SK-N-SH treated with all-trans-retinoic acid at 6 μM for 48 hours (cell line): ENCODE measurements around the gene PCF11.

Experiments used
- ATAC-seq: fragments of 200-7000 bp; cut with Tn5 transposase; 3 replicates; pipeline ENCODE4 v1.9.1; 2020; ENCODE audit warnings: mild to moderate bottlenecking, moderate library complexity
- ARNTL ChIP-seq: fragments of 450-650 bp; formaldehyde crosslinking; IDR thresholded peaks from 2 replicates; pipeline ENCODE4 v1.5.0; 2020; ENCODE audit warnings: low read depth, mild to moderate bottlenecking, moderate library complexity, borderline replicate concordance
- CREB5 ChIP-seq: fragments of 250-450 bp; sonication (Bioruptor Pico); IDR thresholded peaks from 2 replicates; pipeline ENCODE4 v1.5.1; 2020; ENCODE audit warnings: low read depth, mild to moderate bottlenecking, moderate library complexity
- CSDC2 ChIP-seq: fragments of 250-450 bp; sonication (Bioruptor Pico); IDR thresholded peaks from 2 replicates; pipeline ENCODE4 v1.5.0; 2020; ENCODE audit warnings: mild to moderate bottlenecking, moderate library complexity
- CSRNP3 ChIP-seq: fragments of 250-450 bp; sonication (Bioruptor Pico); IDR thresholded peaks from 2 replicates; pipeline ENCODE4 v1.5.1; 2021; ENCODE audit warnings: mild to moderate bottlenecking, moderate library complexity
- ESRRG ChIP-seq: fragments of 250-450 bp; sonication (Bioruptor Pico); IDR thresholded peaks from 2 replicates; pipeline ENCODE4 v1.6.1; 2021; ENCODE audit warnings: mild to moderate bottlenecking
- GLIS3 ChIP-seq: fragments of 250-450 bp; sonication (Bioruptor Pico); IDR thresholded peaks from 2 replicates; pipeline ENCODE4 v1.5.0; 2020; ENCODE audit warnings: mild to moderate bottlenecking, moderate library complexity
- ISL1 ChIP-seq: fragments of 250-450 bp; sonication (Bioruptor Pico); IDR thresholded peaks from 2 replicates; pipeline ENCODE4 v2.1.2; 2022; ENCODE audit warnings: mild to moderate bottlenecking, moderate library complexity
- OSR1 ChIP-seq: fragments of 250-450 bp; sonication (Bioruptor Pico); IDR thresholded peaks from 2 replicates; pipeline ENCODE4 v1.8.0; 2022; ENCODE audit warnings: moderate library complexity, mild to moderate bottlenecking, inconsistent platforms
- POU6F1 ChIP-seq: fragments of 250-450 bp; sonication (Bioruptor Pico); IDR thresholded peaks from 2 replicates; pipeline ENCODE4 v1.8.0; 2021; ENCODE audit warnings: low read depth, mild to moderate bottlenecking, moderate library complexity, borderline replicate concordance
- PPARA ChIP-seq: fragments of 250-450 bp; sonication (Bioruptor Pico); IDR thresholded peaks from 2 replicates; pipeline ENCODE4 v1.5.0; 2020; ENCODE audit warnings: mild to moderate bottlenecking, borderline replicate concordance
- RARB ChIP-seq: fragments of 250-450 bp; sonication (Bioruptor Pico); IDR thresholded peaks from 2 replicates; pipeline ENCODE4 v1.8.0; 2021; ENCODE audit warnings: mild to moderate bottlenecking, moderate library complexity
- SNAI2 ChIP-seq: fragments of 250-450 bp; sonication (Bioruptor Pico); IDR thresholded peaks from 2 replicates; pipeline ENCODE4 v1.5.0; 2020; ENCODE audit warnings: mild to moderate bottlenecking, moderate library complexity
- TCF4 ChIP-seq: fragments of 250-450 bp; sonication (Bioruptor Pico); IDR thresholded peaks from 2 replicates; pipeline ENCODE4 v1.8.0; 2021; ENCODE audit warnings: mild to moderate bottlenecking, moderate library complexity, borderline replicate concordance
- TSHZ2 ChIP-seq: fragments of 250-450 bp; sonication (Bioruptor Pico); IDR thresholded peaks from 2 replicates; pipeline ENCODE4 v1.5.0; 2020; ENCODE audit warnings: mild to moderate bottlenecking, moderate library complexity
- ZC3H10 ChIP-seq: fragments of 250-450 bp; sonication (Bioruptor Pico); IDR thresholded peaks from 2 replicates; pipeline ENCODE4 v1.5.1; 2021; ENCODE audit warnings: mild to moderate bottlenecking, moderate library complexity
- ZFP3 ChIP-seq: fragments of 250-450 bp; sonication (Bioruptor Pico); IDR thresholded peaks from 2 replicates; pipeline ENCODE4 v1.5.0; 2020; ENCODE audit warnings: mild to moderate bottlenecking, moderate library complexity
- ZFP30 ChIP-seq: fragments of 450-650 bp; formaldehyde crosslinking; IDR thresholded peaks from 2 replicates; pipeline ENCODE4 v1.5.0; 2022; ENCODE audit warnings: mild to moderate bottlenecking, moderate library complexity
- ZNF70 ChIP-seq: fragments of 450-650 bp; formaldehyde crosslinking; IDR thresholded peaks from 2 replicates; pipeline ENCODE4 v1.5.0; 2020; ENCODE audit warnings: mild to moderate bottlenecking, moderate library complexity
- ZNF8 ChIP-seq: fragments of 450-650 bp; formaldehyde crosslinking; IDR thresholded peaks from 2 replicates; pipeline ENCODE4 v1.5.0; 2020; ENCODE audit warnings: mild to moderate bottlenecking, moderate library complexity
- TF ChIP-seq, protein P1 (sequence below): fragments of 250-450 bp; sonication (Bioruptor Pico); IDR thresholded peaks from 2 replicates; pipeline ENCODE4 v1.8.0; 2020; ENCODE audit warnings: mild to moderate bottlenecking, moderate library complexity, borderline replicate concordance

The PCF11 gene

DNA sequence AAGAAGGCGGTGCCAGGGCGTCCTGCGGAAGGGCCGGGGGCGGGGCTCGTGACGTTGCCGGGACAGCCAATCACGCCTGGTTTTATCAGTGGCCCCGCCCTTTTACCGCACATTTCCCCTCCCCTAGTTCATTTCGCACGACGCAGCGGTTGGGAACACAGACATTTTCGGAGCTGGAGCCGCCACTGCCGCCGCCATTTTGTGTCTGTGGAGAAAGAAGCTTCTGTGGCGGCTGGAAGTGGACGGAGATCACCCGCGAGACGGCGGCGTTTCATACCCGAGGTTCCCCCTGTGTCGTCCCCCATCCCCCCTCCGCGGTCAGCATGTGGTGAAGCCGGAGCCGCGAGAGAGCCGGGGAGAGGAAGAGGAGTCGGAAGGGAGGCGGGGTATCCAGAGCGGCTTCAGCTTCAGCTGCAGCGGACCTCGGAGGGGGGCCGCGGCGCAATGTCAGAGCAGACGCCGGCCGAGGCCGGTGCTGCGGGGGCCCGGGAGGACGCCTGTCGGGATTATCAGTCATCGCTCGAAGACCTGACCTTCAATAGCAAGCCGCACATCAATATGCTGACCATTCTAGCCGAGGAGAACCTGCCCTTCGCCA is at the start of gene PCF11:
TSS of gene PCF11 (plus strand) at position 136 of the 598 bp plus-strand sequence. CDS start at position 445, 309 bp downstream.
- ATAC-seq, result peak; percentile 19
- TF ChIP-seq ESRRG (0 out of 2 replicates have a peak, but pooled peaks have one; percentile 24), ZNF8 (CRISPR knock-in tag) (0 out of 2 replicates have a peak, but pooled peaks have one; percentile 8), SNAI2 (CRISPR knock-in tag) (no peak)
- TF ChIP-seq, all 23 proteins: peak for 2

DNA sequence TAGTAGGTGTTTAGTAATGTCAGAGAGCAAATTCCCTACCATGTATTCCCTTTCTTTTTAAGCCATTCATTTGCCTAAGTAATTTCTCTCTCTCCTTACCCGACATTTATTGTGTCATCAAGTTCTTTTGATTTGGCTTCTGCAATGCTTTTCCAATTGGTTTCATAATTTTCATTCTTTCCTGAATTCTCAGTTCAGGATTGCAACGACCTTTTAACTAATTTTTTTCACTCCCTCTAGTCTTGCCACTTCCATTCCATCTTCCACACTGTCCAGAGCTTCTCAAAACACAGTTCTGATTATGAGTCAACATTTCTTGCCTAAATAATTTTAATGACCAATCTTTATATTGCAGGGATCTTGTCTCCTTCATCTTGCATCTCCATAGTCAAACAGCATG is 44.0 kb upstream of the PCF11 start:
- no peak for ATAC-seq
- TF ChIP-seq ISL1 (no peak), CREB5 (no peak), TSHZ2 (CRISPR knock-in tag) (no peak), ZNF70 (CRISPR knock-in tag) (no peak), TCF4 (CRISPR knock-in tag) (no peak), POU6F1 (CRISPR knock-in tag) (no peak), ZC3H10 (CRISPR knock-in tag) (no peak), CSRNP3 (CRISPR knock-in tag) (no peak), ZFP30 (CRISPR knock-in tag) (no peak), RARB (no peak), SNAI2 (CRISPR knock-in tag) (no peak), GLIS3 (CRISPR knock-in tag) (no peak), OSR1 (CRISPR knock-in tag) (no peak)

- no peak for ATAC-seq
- TF ChIP-seq ZFP3 (no peak), CSRNP3 (CRISPR knock-in tag) (no peak), POU6F1 (CRISPR knock-in tag) (no peak), ARNTL (no peak), ZC3H10 (CRISPR knock-in tag) (no peak), TSHZ2 (CRISPR knock-in tag) (no peak), OSR1 (CRISPR knock-in tag) (no peak), PPARA (CRISPR knock-in tag) (no peak), GLIS3 (CRISPR knock-in tag) (no peak), ZFP30 (CRISPR knock-in tag) (no peak), ESRRG (no peak), CSDC2 (CRISPR knock-in tag) (no peak)
- TF ChIP-seq, protein P1, sequence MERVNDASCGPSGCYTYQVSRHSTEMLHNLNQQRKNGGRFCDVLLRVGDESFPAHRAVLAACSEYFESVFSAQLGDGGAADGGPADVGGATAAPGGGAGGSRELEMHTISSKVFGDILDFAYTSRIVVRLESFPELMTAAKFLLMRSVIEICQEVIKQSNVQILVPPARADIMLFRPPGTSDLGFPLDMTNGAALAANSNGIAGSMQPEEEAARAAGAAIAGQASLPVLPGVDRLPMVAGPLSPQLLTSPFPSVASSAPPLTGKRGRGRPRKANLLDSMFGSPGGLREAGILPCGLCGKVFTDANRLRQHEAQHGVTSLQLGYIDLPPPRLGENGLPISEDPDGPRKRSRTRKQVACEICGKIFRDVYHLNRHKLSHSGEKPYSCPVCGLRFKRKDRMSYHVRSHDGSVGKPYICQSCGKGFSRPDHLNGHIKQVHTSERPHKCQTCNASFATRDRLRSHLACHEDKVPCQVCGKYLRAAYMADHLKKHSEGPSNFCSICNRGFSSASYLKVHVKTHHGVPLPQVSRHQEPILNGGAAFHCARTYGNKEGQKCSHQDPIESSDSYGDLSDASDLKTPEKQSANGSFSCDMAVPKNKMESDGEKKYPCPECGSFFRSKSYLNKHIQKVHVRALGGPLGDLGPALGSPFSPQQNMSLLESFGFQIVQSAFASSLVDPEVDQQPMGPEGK (CRISPR knock-in tag), result no peak
Observed at GRCh38 chr11:83115026-83115425, 41.9 kb upstream of the PCF11 start.
